NCI-H1105 treated with DMSO at 0.1 percent for 48 hours (cell line): ENCODE measurements around the gene PTPRM.

Source experiments
- DNase-seq: peaks from one replicate; lab custom pipeline; 2025; lab: John Stamatoyannopoulos, UW

The PTPRM gene

GRCh38 chr18:8365006-8365405 is 797.9 kb downstream of the PTPRM start:
- no peak for DNase-seq

GRCh38 chr18:8365528-8365927 is 798.4 kb downstream of the PTPRM start:
- DNase-seq: no peak

GRCh38 chr18:8366070-8366469 is 799.0 kb downstream of the PTPRM start:
- no peak for DNase-seq

GRCh38 chr18:8366656-8367055 is 799.5 kb downstream of the PTPRM start:
- DNase-seq: no peak

- DNase-seq: no peak
These were observed 800.3 kb downstream of the PTPRM start for GRCh38 chr18:8367217-8367988.

- no peak for DNase-seq
These were observed 801.5 kb downstream of the PTPRM start for GRCh38 chr18:8368512-8369217.

- no peak for DNase-seq
These were observed 806.4 kb downstream of the PTPRM start for GRCh38 chr18:8373486-8373885.

GRCh38 chr18:8374676-8375075 is 807.6 kb downstream of the PTPRM start:
- DNase-seq: no peak

- no peak for DNase-seq
These were observed 808.1 kb downstream of the PTPRM start for GRCh38 chr18:8375249-8375648.

- no peak for DNase-seq
These were observed 809.0 kb downstream of the PTPRM start for GRCh38 chr18:8376113-8376512.

- no peak for DNase-seq
These were observed 812.2 kb downstream of the PTPRM start for GRCh38 chr18:8379187-8379941.

GRCh38 chr18:8380006-8380405 is 812.9 kb downstream of the PTPRM start:
- no peak for DNase-seq

GRCh38 chr18:8380926-8381325 is 813.8 kb downstream of the PTPRM start:
- no peak for DNase-seq

GRCh38 chr18:8381821-8382459 is 814.8 kb downstream of the PTPRM start:
- DNase-seq: no peak

- DNase-seq: no peak
These were observed 818.3 kb downstream of the PTPRM start for GRCh38 chr18:8385400-8385799.

GRCh38 chr18:8386669-8387380 is 819.7 kb downstream of the PTPRM start:
- peak; percentile 8 for DNase-seq

GRCh38 chr18:8389391-8390340 is 822.5 kb downstream of the PTPRM start:
- peak; percentile 35 for DNase-seq

GRCh38 chr18:8391068-8391467 is 824.0 kb downstream of the PTPRM start:
- no peak for DNase-seq

- no peak for DNase-seq
These were observed 829.1 kb downstream of the PTPRM start for GRCh38 chr18:8396254-8396653.

- no peak for DNase-seq
These were observed 829.9 kb downstream of the PTPRM start for GRCh38 chr18:8397034-8397433.

- no peak for DNase-seq
These were observed 832.0 kb downstream of the PTPRM start for GRCh38 chr18:8399138-8399537.
